H1 (cell line): ENCODE data around the gene LILRB4. TPM values are rescaled to one million over a fixed set of nuclear protein-coding genes. Genes with fewer than 3 reads are reported as not detected.

Experiments used
- BCL11A ChIP-seq, 2 experiments: IDR thresholded peaks; one replicate each; pipeline ENCODE4 v1.6.1; 2011; ENCODE audit warnings: low read depth in 2 of 2, low read length in 2 of 2, mild to moderate bottlenecking in 2 of 2
- CTBP2 ChIP-seq: IDR thresholded peaks from 2 replicates; pipeline ENCODE4 v1.7.0; 2011; ENCODE audit warnings: borderline replicate concordance, mild to moderate bottlenecking, moderate library complexity, mixed read lengths, low read length; ENCODE audit not compliant: insufficient read depth, insufficient read length
- FOSL1 ChIP-seq: IDR thresholded peaks from 2 replicates; pipeline ENCODE4 v1.6.1; 2011; ENCODE audit warnings: mild to moderate bottlenecking, low read depth, low read length, moderate library complexity; ENCODE audit not compliant: insufficient read depth
- HDAC2 ChIP-seq, 2 experiments: fragments of 300-600 bp in 1 of 2; sonication (generic) in 1 of 2; IDR thresholded peaks; 2 replicates each; pipeline ENCODE4 v1.6.1; 2011 to 2012; ENCODE audit warnings: low read depth in 2 of 2, low read length in 2 of 2, mild to moderate bottlenecking in 2 of 2, moderate library complexity in 2 of 2, borderline replicate concordance in 1 of 2, inconsistent platforms in 1 of 2
- POLR2AphosphoS5 ChIP-seq: IDR thresholded peaks from 2 replicates; pipeline ENCODE4 v1.6.1; 2011; ENCODE audit warnings: low read depth, low read length
- RNF2 ChIP-seq: fragments of 200-900, 300-1000 bp; sonication (generic); IDR thresholded peaks from 2 replicates; pipeline ENCODE4 v1.7.1; 2016; ENCODE audit warnings: borderline replicate concordance, low read depth, mild to moderate bottlenecking, antibody characterized with exemption, low read length; ENCODE audit not compliant: poor library complexity, severe bottlenecking; ENCODE audit errors: missing control alignments
- SAP30 ChIP-seq: fragments of 300-600 bp; sonication (generic); IDR thresholded peaks from 2 replicates; pipeline ENCODE4 v1.7.1; 2012; ENCODE audit warnings: low read length, moderate library complexity, mild to moderate bottlenecking, inconsistent platforms; ENCODE audit not compliant: insufficient read depth, insufficient replicate concordance
- SRF ChIP-seq: IDR thresholded peaks from 2 replicates; pipeline ENCODE4 v1.6.1; 2011; ENCODE audit warnings: mild to moderate bottlenecking, low read depth, low read length, moderate library complexity
- YY1 ChIP-seq: IDR thresholded peaks from 2 replicates; pipeline ENCODE4 v1.6.1; 2011; ENCODE audit warnings: low read depth, mild to moderate bottlenecking, low read length
- ZNF274 ChIP-seq: IDR thresholded peaks from 2 replicates; pipeline ENCODE4 v1.7.0; 2012; ENCODE audit warnings: low read length, borderline replicate concordance; ENCODE audit errors: extremely low read depth
- polyA plus RNA-seq, 7 experiments: library from polyadenylated mRNA; depleted of rRNA in 3 of 7; stranded (reverse) in 5 of 7; unstranded in 2 of 7; fragments of >200 nt in 5 of 7; fragments of 200-250 nt in 2 of 7; gene quantifications; 1 replicate in 5 of 7; 2 replicates in 1 of 7; 4 replicates in 1 of 7; pipeline versions ENCODE4 v1.2.1 to v1.2.3, GENCODE V29; 2011 to 2013; ENCODE audit warnings: missing spikeins in 2 of 7, mixed read lengths in 2 of 7
- total RNA-seq: library from RNA; stranded (reverse); fragmentation: NEBNext Ultra II Directional; extraction: Animal tissue kit (Norgen Biotek cat#: 25700); gene quantifications from 2 replicates; pipeline ENCODE4 v1.2.1, GENCODE V29; 2021
- TF ChIP-seq, protein P1 (sequence below): IDR thresholded peaks from 2 replicates; pipeline ENCODE4 v1.6.1; 2012; ENCODE audit warnings: inconsistent platforms
- TF ChIP-seq, protein P2 (sequence below): IDR thresholded peaks from 2 replicates; pipeline ENCODE4 v1.6.1; 2011; ENCODE audit warnings: low read length, improper control_type of control experiment

The LILRB4 gene
- total and polyA plus RNA-seq, 2 of the 8 experiments (the other 6 are each of a cell fraction or from before 2014, with no cell fraction given): not detected

- TF ChIP-seq SAP30 (no peak), BCL11A (IDR thresholded peaks at IDR 0.05; ENCODE audit: low read depth in 2 of 2, low read length in 2 of 2) (no peak), ZNF274 (no peak), CTBP2 (no peak), YY1 (no peak), POLR2AphosphoS5 (no peak), RNF2 (no peak), SRF (no peak), FOSL1 (no peak), HDAC2 (IDR thresholded peaks at IDR 0.05; ENCODE audit: borderline replicate concordance in 1 of 2, low read depth in 2 of 2, low read length in 2 of 2) (no peak)
- TF ChIP-seq, protein P1, sequence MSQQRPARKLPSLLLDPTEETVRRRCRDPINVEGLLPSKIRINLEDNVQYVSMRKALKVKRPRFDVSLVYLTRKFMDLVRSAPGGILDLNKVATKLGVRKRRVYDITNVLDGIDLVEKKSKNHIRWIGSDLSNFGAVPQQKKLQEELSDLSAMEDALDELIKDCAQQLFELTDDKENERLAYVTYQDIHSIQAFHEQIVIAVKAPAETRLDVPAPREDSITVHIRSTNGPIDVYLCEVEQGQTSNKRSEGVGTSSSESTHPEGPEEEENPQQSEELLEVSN: no peak
- TF ChIP-seq, protein P2, sequence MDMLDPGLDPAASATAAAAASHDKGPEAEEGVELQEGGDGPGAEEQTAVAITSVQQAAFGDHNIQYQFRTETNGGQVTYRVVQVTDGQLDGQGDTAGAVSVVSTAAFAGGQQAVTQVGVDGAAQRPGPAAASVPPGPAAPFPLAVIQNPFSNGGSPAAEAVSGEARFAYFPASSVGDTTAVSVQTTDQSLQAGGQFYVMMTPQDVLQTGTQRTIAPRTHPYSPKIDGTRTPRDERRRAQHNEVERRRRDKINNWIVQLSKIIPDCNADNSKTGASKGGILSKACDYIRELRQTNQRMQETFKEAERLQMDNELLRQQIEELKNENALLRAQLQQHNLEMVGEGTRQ: no peak
Measured at GRCh38 chr19:54654447-54655321, 8.1 kb upstream of the LILRB4 start (continued).
